Spleen (tissue), 7 donors: ENCODE measurements around the gene MOB1B.

Experiments
- CTCF ChIP-seq, 11 experiments: fragments of 200-600 bp in 7 of 11; fragments of 450-650 bp in 4 of 11; sonication (generic) in 4 of 11; IDR thresholded peaks in 8 of 11; conservative IDR thresholded peaks in 3 of 11; 1 replicate in 7 of 11; 2 replicates in 4 of 11; pipeline versions ENCODE4 v1.4.0 to v1.8.0; 2016 to 2021; ENCODE audit warnings: antibody characterized with exemption in 11 of 11, inconsistent platforms in 4 of 11, mild to moderate bottlenecking in 1 of 11
- POLR2A ChIP-seq, 3 donors: fragments of 450-650 bp; IDR thresholded peaks; one replicate each; pipeline ENCODE4 v1.5.1; 2017; ENCODE audit warnings: antibody characterized with exemption in 3 of 3, mild to moderate bottlenecking in 1 of 3
- POLR2AphosphoS5 ChIP-seq, 3 donors: sonication (generic); formaldehyde crosslinking; IDR thresholded peaks; one replicate each; pipeline ENCODE4 v1.5.1; 2017; ENCODE audit warnings: antibody characterized with exemption in 3 of 3
- donor health status: DM: no; HTN: no; CAD: no; lungs with moderate emphysema.
- donor health status: DM: no; HTN: no; CAD: no.
- donor health status: DM: no; HTN: no; CAD: no.

GRCh38 chr4:70958681-70959080 is 56.5 kb downstream of the MOB1B start:
- no peak for TF ChIP-seq CTCF (IDR thresholded peaks at IDR 0.05 in 8 of 11, conservative IDR thresholded peaks at IDR 0.05 in 3 of 11)
- TF ChIP-seq POLR2A (IDR thresholded peaks at IDR 0.05), result no peak
- TF ChIP-seq POLR2AphosphoS5 (IDR thresholded peaks at IDR 0.05), result no peak
